ENCODE measurements around the gene CRB2. TPM values are rescaled to one million over a fixed set of nuclear protein-coding genes. Genes with fewer than 3 reads are reported as not detected.

CRB2 gene
- total RNA-seq, 2 experiments from 2014 or later, result not detected

DNA sequence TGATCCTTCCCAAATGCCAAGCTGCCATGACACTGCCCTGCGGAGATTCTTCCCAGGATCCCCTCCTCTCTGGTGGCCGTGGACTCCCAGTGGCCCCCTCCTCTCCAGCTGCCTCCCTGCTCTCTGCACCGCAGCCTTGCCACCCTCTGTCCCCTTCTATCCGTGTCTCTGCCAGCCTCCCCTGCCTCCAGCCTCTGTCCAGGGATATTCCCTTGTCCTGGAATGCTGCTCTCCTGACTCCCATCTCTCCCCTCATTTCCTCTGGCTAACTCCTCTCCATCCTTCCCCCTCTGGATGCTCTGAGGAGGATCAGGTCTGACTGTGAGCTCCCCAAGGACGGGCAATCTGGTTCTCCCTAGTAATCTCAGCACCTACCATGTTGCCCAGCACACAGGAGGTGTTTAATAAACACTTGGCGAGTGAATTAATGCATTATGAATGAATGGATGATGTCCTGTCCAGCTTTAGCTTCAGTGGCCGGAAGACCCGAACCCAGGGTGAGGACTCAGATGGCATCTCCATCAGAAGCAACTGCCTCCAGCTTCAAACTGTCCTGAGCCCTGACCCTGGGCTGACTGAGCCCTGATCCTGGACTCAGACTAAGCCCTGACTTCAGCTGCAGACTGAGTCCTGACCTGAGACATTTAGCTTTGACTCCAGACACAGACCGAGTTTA lies 7.5 kb upstream of the CRB2 start:
- Histone ChIP-seq H3K4me3 (ENCODE audit: low read length) (no peak overlapping the region), H3K27me3 (ENCODE audit: control insufficient read depth in 1 of 2, insufficient read depth in 2 of 2, low read length in 2 of 2) (no peaks in the 10 kb centered on the region), H3K4me1 (ENCODE audit: insufficient read depth, low read length) (peaks cover 7% of the 10 kb centered on the region), H3K36me3 (ENCODE audit: insufficient read depth, low read length) (no peaks in the 10 kb centered on the region), H3K27ac (ENCODE audit: low read depth in 1 of 2, low read length in 2 of 2) (no peak overlapping the region), H3K9me3 (ENCODE audit: control insufficient read depth in 1 of 2, insufficient read depth in 1 of 2, low read length in 2 of 2) (no peaks in the 10 kb centered on the region)
- no peaks in the 10 kb centered on the region for H3K9me3 Mint-ChIP-seq
- H3K36me3 Mint-ChIP-seq (ENCODE audit: low read depth), result no peaks in the 10 kb centered on the region
- intact Hi-C loops (cut with DNase I, micrococcal nuclease), result no loop called here
- no peak overlapping the region for H3K27ac Mint-ChIP-seq
- no peak overlapping the region for H3K4me3 Mint-ChIP-seq
- ChIA-PET POLR2A (interaction anchor here (2.0 kb wide), 1 partner anchor 80 kb away, joined by 12 read pairs; the partner anchor contains the start of gene STRBP), CTCF (interaction anchor here (1.1 to 2.4 kb wide), 5 partner anchors 9 to 255 kb away, joined by 3 to 12 read pairs (median 8); no protein-coding TSS in a partner anchor)
- H3K4me1 Mint-ChIP-seq (ENCODE audit: low read depth), result no peaks in the 10 kb centered on the region
- no peak for ATAC-seq (ENCODE audit: poor library complexity)
- no peak for DNase-seq
- TF ChIP-seq, protein P1, sequence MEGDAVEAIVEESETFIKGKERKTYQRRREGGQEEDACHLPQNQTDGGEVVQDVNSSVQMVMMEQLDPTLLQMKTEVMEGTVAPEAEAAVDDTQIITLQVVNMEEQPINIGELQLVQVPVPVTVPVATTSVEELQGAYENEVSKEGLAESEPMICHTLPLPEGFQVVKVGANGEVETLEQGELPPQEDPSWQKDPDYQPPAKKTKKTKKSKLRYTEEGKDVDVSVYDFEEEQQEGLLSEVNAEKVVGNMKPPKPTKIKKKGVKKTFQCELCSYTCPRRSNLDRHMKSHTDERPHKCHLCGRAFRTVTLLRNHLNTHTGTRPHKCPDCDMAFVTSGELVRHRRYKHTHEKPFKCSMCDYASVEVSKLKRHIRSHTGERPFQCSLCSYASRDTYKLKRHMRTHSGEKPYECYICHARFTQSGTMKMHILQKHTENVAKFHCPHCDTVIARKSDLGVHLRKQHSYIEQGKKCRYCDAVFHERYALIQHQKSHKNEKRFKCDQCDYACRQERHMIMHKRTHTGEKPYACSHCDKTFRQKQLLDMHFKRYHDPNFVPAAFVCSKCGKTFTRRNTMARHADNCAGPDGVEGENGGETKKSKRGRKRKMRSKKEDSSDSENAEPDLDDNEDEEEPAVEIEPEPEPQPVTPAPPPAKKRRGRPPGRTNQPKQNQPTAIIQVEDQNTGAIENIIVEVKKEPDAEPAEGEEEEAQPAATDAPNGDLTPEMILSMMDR (IDR thresholded peaks at IDR 0.05), result no peak
- no peaks in the 10 kb centered on the region for H3K27me3 Mint-ChIP-seq

DNA sequence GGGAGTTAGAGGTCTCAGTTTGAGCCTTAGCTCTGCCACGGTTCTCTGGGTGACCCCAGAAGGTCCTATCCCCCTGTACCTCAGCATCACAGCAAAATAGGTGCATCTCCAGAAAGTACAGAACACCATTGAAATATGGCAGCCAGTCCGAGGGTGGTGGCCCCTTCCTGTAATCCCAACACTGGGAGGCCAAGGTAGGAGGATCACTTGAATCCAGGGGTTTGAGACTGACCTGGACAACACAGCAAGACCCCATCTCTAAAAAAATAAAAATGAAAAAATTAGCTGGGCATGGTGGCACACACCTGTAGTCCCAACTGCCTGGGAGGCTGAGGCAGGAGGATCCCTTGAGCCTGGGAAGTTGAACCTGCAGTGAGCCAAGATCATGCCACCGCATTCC lies 7.0 kb upstream of the CRB2 start:
- ChIA-PET POLR2A (interaction anchor here (1.2 to 2.0 kb wide), 3 partner anchors 10 to 80 kb away, joined by 3 to 12 read pairs (median 7); partner anchors contain the start of gene STRBP), CTCF (interaction anchor here (1.1 to 2.4 kb wide), 9 partner anchors 10 to 295 kb away, joined by 3 to 12 read pairs (median 5); no protein-coding TSS in a partner anchor)
- Histone ChIP-seq H3K9me3 (ENCODE audit: control insufficient read depth in 1 of 2, insufficient read depth in 1 of 2, low read length in 2 of 2) (no peaks in the 10 kb centered on the region), H3K4me3 (ENCODE audit: low read length) (no peak overlapping the region), H3K27ac (ENCODE audit: low read depth in 1 of 2, low read length in 2 of 2) (no peak overlapping the region), H3K36me3 (ENCODE audit: insufficient read depth, low read length) (no peaks in the 10 kb centered on the region), H3K4me1 (ENCODE audit: insufficient read depth, low read length) (peaks cover 10% of the 10 kb centered on the region), H3K27me3 (ENCODE audit: control insufficient read depth in 1 of 2, insufficient read depth in 2 of 2, low read length in 2 of 2) (no peaks in the 10 kb centered on the region)
- Mint-ChIP-seq H3K36me3 (ENCODE audit: low read depth) (no peaks in the 10 kb centered on the region), H3K27ac (no peak overlapping the region), H3K4me1 (ENCODE audit: low read depth) (peaks cover under 1% of the 10 kb centered on the region), H3K9me3 (no peaks in the 10 kb centered on the region), H3K4me3 (no peak overlapping the region), H3K27me3 (no peaks in the 10 kb centered on the region)
- intact Hi-C loops (cut with DNase I, micrococcal nuclease), result no loop called here
- TF ChIP-seq, protein P1 (IDR thresholded peaks at IDR 0.05), result no peak
- DNase-seq, result no peak
- ATAC-seq (ENCODE audit: poor library complexity), result no peak

DNA sequence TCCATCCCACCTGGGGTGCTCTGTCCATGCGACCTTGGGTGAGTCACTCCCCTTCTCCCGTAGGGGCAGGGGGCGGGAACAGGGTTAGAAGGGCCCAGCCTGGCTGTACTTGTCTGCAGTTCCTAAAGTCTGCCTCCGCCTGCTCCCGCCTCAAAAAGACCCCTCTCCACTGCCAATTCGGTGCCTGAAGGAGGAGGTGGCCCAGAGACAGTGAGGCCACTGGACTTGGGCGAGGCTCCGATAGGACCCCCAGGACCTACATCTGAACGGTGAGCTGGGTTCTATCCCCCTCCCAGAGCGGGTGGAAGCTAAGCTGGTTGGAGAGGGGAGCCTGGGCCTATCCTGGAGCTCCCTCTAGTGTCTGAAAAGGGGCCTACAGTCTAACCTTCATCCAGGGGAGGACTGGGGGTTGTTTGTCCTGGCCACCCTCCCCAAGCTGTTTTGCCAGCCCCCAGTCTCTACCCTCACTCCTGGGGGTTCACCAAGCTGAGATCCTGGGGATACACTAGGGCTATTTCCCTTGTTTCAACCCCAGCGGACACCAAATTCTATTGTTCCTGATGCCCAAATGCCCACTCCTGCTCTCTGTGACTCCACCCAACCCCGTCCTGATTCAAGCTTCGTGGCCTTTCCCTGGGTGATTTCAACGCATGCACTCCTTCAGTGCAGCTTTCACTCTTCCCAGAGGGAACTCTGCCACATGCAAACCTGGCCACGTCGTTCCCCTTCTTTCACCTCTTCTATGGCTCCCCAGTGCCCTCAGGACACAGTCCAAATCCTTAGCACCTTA lies 6.1 kb upstream of the CRB2 start:
- Histone ChIP-seq H3K4me3 (ENCODE audit: low read length) (no peak overlapping the region), H3K9me3 (ENCODE audit: control insufficient read depth in 1 of 2, insufficient read depth in 1 of 2, low read length in 2 of 2) (no peaks in the 10 kb centered on the region), H3K27me3 (ENCODE audit: control insufficient read depth in 1 of 2, insufficient read depth in 2 of 2, low read length in 2 of 2) (no peaks in the 10 kb centered on the region), H3K36me3 (ENCODE audit: insufficient read depth, low read length) (no peaks in the 10 kb centered on the region), H3K4me1 (ENCODE audit: insufficient read depth, low read length) (peaks cover 12% of the 10 kb centered on the region), H3K27ac (ENCODE audit: low read depth in 1 of 2, low read length in 2 of 2) (no peak overlapping the region)
- no peaks in the 10 kb centered on the region for H3K27me3 Mint-ChIP-seq
- H3K4me3 Mint-ChIP-seq, result no peak overlapping the region
- no peaks in the 10 kb centered on the region for H3K9me3 Mint-ChIP-seq
- ChIA-PET CTCF (interaction anchor here (0.5 to 2.4 kb wide), 30 partner anchors 10 to 330 kb away, joined by 3 to 13 read pairs (median 4); no protein-coding TSS in a partner anchor), POLR2A (interaction anchor here (0.7 to 2.0 kb wide), 4 partner anchors 10 to 269 kb away, joined by 3 to 12 read pairs (median 6); partner anchors contain the start of gene STRBP)
- H3K27ac Mint-ChIP-seq, result no peak overlapping the region
- TF ChIP-seq, protein P1 (IDR thresholded peaks at IDR 0.05), result peak; percentile 94
- DNase-seq (peak; percentile 44 to 80 (median 57)), ATAC-seq (ENCODE audit: poor library complexity) (peak; percentile 89)
- intact Hi-C loops (cut with DNase I, micrococcal nuclease), result loop anchor here (1.0 to 10.0 kb wide), 6 partner anchors 248 to 888 kb away; no protein-coding TSS in a partner anchor
- H3K4me1 Mint-ChIP-seq (ENCODE audit: low read depth), result peaks cover 5% of the 10 kb centered on the region
- H3K36me3 Mint-ChIP-seq (ENCODE audit: low read depth), result no peaks in the 10 kb centered on the region
